SIG-M5 (cell line): ENCODE results near the gene SMPD2.

ENCODE experiments used
- DNase-seq: peaks from one replicate; lab custom pipeline; 2025; lab: John Stamatoyannopoulos, UW

SMPD2 gene

GRCh38 chr6:109485266-109485935, 44.9 kb downstream of the SMPD2 start:
- no peak for DNase-seq

GRCh38 chr6:109486068-109486467, 45.5 kb downstream of the SMPD2 start:
- no peak for DNase-seq

GRCh38 chr6:109488001-109488400, 47.5 kb downstream of the SMPD2 start:
- no peak for DNase-seq

GRCh38 chr6:109490713-109491112, 50.2 kb downstream of the SMPD2 start:
- no peak for DNase-seq

- DNase-seq: no peak
Observed at GRCh38 chr6:109491207-109491938, 50.8 kb downstream of the SMPD2 start.
